HEK293T (cell line): ENCODE results near the gene PTTG1IP.

ENCODE experiments used
- ARNT ChIP-seq: fragments of 450-650 bp; IDR thresholded peaks from 2 replicates; pipeline ENCODE4 v1.6.1; 2017; ENCODE audit warnings: mild to moderate bottlenecking
- BHLHE40 ChIP-seq: fragments of 450-650 bp; IDR thresholded peaks from 2 replicates; pipeline ENCODE4 v1.6.1; 2016; ENCODE audit warnings: mild to moderate bottlenecking, moderate library complexity, borderline replicate concordance
- ELF4 ChIP-seq: fragments of 450-650 bp; IDR thresholded peaks from 2 replicates; pipeline ENCODE4 v1.6.1; 2017; ENCODE audit warnings: antibody characterized with exemption
- FOXA1 ChIP-seq: fragments of 450-650 bp; IDR thresholded peaks from 2 replicates; pipeline ENCODE4 v1.6.1; 2016; ENCODE audit warnings: mild to moderate bottlenecking
- FOXK2 ChIP-seq: fragments of 450-650 bp; IDR thresholded peaks from 2 replicates; pipeline ENCODE4 v1.6.1; 2016; ENCODE audit warnings: mild to moderate bottlenecking
- FOXM1 ChIP-seq: fragments of 450-650 bp; IDR thresholded peaks from 2 replicates; pipeline ENCODE4 v1.6.1; 2017; ENCODE audit warnings: mild to moderate bottlenecking, borderline replicate concordance
- HDGF ChIP-seq: fragments of 450-650 bp; IDR thresholded peaks from 2 replicates; pipeline ENCODE4 v1.6.1; 2017; ENCODE audit warnings: antibody characterized with exemption, borderline replicate concordance
- L3MBTL2 ChIP-seq: fragments of 450-650 bp; conservative IDR thresholded peaks from 2 replicates; pipeline ENCODE4 v1.6.1; 2016; ENCODE audit warnings: mild to moderate bottlenecking
- NFRKB ChIP-seq: fragments of 450-650 bp; IDR thresholded peaks from 2 replicates; pipeline ENCODE4 v1.6.1; 2016; ENCODE audit warnings: mild to moderate bottlenecking, moderate library complexity
- SUZ12 ChIP-seq: fragments of 450-650 bp; IDR thresholded peaks from 2 replicates; pipeline ENCODE4 v1.6.1; 2016; ENCODE audit warnings: mild to moderate bottlenecking
- TARDBP ChIP-seq: fragments of 450-650 bp; IDR thresholded peaks from 2 replicates; pipeline ENCODE4 v1.6.1; 2016
- ZNF384 ChIP-seq: fragments of 450-650 bp; IDR thresholded peaks from 2 replicates; pipeline ENCODE4 v1.6.1; 2016
- TF ChIP-seq, protein P1 (sequence below): fragments of 450-650 bp; IDR thresholded peaks from 2 replicates; pipeline ENCODE4 v1.6.1; 2016

DNA sequence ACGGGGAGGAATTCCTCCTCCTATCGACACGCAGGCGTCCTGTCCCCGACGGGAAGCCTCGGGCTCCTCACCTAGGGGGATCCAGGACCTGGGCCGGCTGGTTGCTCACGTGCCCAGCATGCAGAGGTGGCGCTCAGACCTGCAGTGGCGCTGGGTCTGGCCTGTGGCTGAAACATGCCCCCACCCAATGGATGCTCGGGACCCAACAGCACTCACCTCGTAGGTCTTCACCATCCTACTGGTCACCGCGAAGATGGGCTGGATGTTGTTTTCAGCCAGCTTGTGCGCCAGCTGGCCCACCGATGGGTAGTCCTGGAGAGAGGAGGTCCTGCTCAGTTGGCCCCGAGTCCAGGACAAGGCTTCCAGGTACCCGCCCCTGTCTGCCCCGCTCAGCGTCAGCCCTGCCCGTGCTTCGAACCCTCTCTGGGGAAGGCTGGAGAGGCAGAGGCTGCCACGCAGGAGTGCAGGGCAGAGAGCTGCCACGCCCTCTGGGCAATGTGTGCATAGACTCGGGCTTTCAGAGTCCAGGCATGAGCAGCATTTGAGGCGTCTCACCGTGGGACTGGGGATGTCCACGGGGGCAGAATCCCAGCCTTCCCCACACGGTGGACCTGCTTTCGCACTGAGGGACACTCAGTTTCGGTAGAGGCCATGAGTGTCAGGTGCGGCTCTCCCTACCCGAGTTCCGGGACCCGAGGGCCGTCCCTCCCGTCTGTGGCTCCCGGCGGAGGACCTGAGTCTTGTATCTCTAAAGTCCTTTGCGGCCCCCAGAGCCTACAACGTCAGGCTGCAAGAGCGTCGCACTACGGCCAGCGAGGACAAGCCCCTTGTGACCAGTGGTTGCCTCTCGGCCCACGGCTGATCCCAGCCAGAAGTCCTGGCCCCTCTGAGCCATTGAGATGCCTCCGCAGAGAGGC, 25.6 kb upstream of the PTTG1IP start:
- no peak for TF ChIP-seq FOXK2
- no peak for TF ChIP-seq BHLHE40
- no peak for TF ChIP-seq ARNT
- no peak for TF ChIP-seq FOXM1
- TF ChIP-seq ZNF384 = no peak
- TF ChIP-seq ELF4 = no peak
- TF ChIP-seq NFRKB = no peak
- TF ChIP-seq HDGF = no peak
- no peak for TF ChIP-seq L3MBTL2
- TF ChIP-seq, protein P1, sequence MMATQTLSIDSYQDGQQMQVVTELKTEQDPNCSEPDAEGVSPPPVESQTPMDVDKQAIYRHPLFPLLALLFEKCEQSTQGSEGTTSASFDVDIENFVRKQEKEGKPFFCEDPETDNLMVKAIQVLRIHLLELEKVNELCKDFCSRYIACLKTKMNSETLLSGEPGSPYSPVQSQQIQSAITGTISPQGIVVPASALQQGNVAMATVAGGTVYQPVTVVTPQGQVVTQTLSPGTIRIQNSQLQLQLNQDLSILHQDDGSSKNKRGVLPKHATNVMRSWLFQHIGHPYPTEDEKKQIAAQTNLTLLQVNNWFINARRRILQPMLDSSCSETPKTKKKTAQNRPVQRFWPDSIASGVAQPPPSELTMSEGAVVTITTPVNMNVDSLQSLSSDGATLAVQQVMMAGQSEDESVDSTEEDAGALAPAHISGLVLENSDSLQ = no peak
- no peak for TF ChIP-seq TARDBP
- no peak for TF ChIP-seq SUZ12
- no peak for TF ChIP-seq FOXA1
